Ishikawa (cell line): ENCODE measurements around the gene MRTFA.

Experiments used
- RAD21 ChIP-seq: IDR thresholded peaks from 2 replicates; pipeline ENCODE4 v1.6.1; 2012; ENCODE audit warnings: low read depth
- YY1 ChIP-seq: IDR thresholded peaks from 2 replicates; pipeline ENCODE4 v1.6.1; 2012; ENCODE audit warnings: low read depth

DNA sequence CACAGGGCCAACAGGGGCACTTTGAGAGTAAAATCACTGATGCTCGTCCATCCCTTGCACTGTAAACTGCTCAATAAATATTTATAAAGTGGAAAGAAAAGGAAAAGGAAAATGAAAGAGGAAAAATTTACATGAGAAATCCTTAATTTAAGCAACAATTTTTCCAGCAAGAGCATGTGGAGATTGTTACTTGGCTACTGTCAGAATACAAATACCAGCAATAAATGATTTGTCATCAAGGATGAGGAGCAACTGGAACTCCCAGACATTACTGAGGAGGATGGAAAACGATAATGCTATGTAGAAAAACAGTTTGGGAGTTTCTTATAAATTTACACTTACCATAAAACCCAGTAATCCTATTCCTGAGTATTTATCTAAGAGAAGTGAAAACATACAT, 143.1 kb downstream of the MRTFA start:
- TF ChIP-seq RAD21 = no peak
- no peak for TF ChIP-seq YY1
